OCI-LY7 (cell line): Measurements from ENCODE around the gene SETD7. TPM values are rescaled to one million over a fixed set of nuclear protein-coding genes. Genes with fewer than 3 reads are reported as not detected.

ENCODE experiments used
- BruUV-seq: library from RNA; stranded (reverse); fragments of 400-500 nt; replicated peaks from 2 replicates; lab custom pipeline; 2021; lab: Mats Ljungman, UMichigan
- CTCF ChIA-PET: fragments of 300-600 bp; sonication (Branson Sonifier 250); formaldehyde crosslinking; loops from one replicate; lab custom pipeline; 2022; ENCODE audit warnings: antibody characterized with exemption; ENCODE audit not compliant: unreplicated experiment; lab: Charles Lee
- POLR2A ChIA-PET: fragments of 300-600 bp; sonication (Branson Sonifier 250); formaldehyde crosslinking; loops from one replicate; lab custom pipeline; 2022; ENCODE audit warnings: antibody characterized with exemption; lab: Charles Lee
- DNase-seq: peaks from one replicate; pipeline ENCODE4 v3.0.0-alpha.2; 2015; ENCODE audit warnings: low spot score
- H2AFZ ChIP-seq: fragments of 200-600 bp; sonication (generic), shearing (Covaris generic); 2 replicates; pipeline ENCODE4 v1.6.1; 2014; ENCODE audit warnings: mild to moderate bottlenecking, antibody characterized with exemption, low read length, moderate library complexity
- H3K27ac ChIP-seq: fragments of 200-600 bp; sonication (generic); 2 replicates; pipeline ENCODE4 v1.5.1; 2014; ENCODE audit warnings: mixed run types, low read depth, mild to moderate bottlenecking, moderate library complexity, low read length, inconsistent platforms; ENCODE audit not compliant: poor library complexity, severe bottlenecking
- H3K36me3 ChIP-seq: fragments of 200-600 bp; sonication (generic); 2 replicates; pipeline ENCODE4 v1.6.1; 2014; ENCODE audit warnings: mild to moderate bottlenecking, antibody characterized with exemption, low read length, moderate library complexity, mixed read lengths; ENCODE audit not compliant: insufficient read depth
- H3K4me1 ChIP-seq: fragments of 200-600 bp; sonication (generic); 2 replicates; pipeline ENCODE4 v1.5.1; 2014; ENCODE audit warnings: mild to moderate bottlenecking, low read length; ENCODE audit not compliant: insufficient read depth, poor library complexity, severe bottlenecking
- H3K4me2 ChIP-seq: fragments of 200-600 bp; sonication (generic); 2 replicates; pipeline ENCODE4 v1.6.1; 2014; ENCODE audit warnings: mild to moderate bottlenecking, low read length
- H3K4me3 ChIP-seq: fragments of 200-600 bp; sonication (generic); 2 replicates; pipeline ENCODE4 v1.5.1; 2014; ENCODE audit warnings: mild to moderate bottlenecking, low read depth, low read length; ENCODE audit not compliant: poor library complexity, severe bottlenecking
- H3K79me2 ChIP-seq: fragments of 200-600 bp; sonication (generic); 2 replicates; pipeline ENCODE4 v1.6.1; 2016; ENCODE audit warnings: low read depth, mild to moderate bottlenecking, low read length, moderate library complexity, mixed read lengths; ENCODE audit not compliant: insufficient read depth
- H3K9me2 ChIP-seq: fragments of 200-600 bp; sonication (generic); 2 replicates; pipeline ENCODE4 v1.6.1; 2016; ENCODE audit warnings: mild to moderate bottlenecking, low read length, mixed read lengths; ENCODE audit not compliant: insufficient read depth
- H3K9me3 ChIP-seq: fragments of 200-600 bp; sonication (generic); 2 replicates; pipeline ENCODE4 v1.6.1; 2014; ENCODE audit warnings: mild to moderate bottlenecking, mixed run types, low read length, mixed read lengths
- H4K20me1 ChIP-seq: fragments of 200-600 bp; sonication (generic); 2 replicates; pipeline ENCODE4 v1.6.1; 2014; ENCODE audit warnings: mild to moderate bottlenecking, antibody characterized with exemption, low read length, moderate library complexity, mixed read lengths; ENCODE audit not compliant: insufficient read depth
- EZH2phosphoT487 ChIP-seq: fragments of 200-600 bp; sonication (generic); IDR thresholded peaks from 2 replicates; pipeline ENCODE4 v1.6.1; 2018; ENCODE audit warnings: low read depth, borderline replicate concordance, mild to moderate bottlenecking, mixed run types, antibody characterized with exemption, low read length, moderate library complexity, mixed read lengths
- intact Hi-C: fragments of 100-400 bp; cut with micrococcal nuclease; formaldehyde crosslinking; loops from one replicate; pipeline ENCODE4 v1.10.0; 2022; ENCODE audit not compliant: unreplicated experiment
- total RNA-seq, 2 experiments: library from RNA; depleted of rRNA in 1 of 2; stranded (reverse); fragments of >200 nt in 1 of 2; shearing (Covaris generic) in 1 of 2; gene quantifications; 2 replicates each; pipeline ENCODE4 v1.2.3, GENCODE V29; 2014 to 2022
- TF ChIP-seq, protein P1 (sequence below): fragments of 200-600 bp; sonication (generic); conservative IDR thresholded peaks from 2 replicates; pipeline ENCODE4 v1.5.1; 2014; ENCODE audit warnings: mild to moderate bottlenecking, antibody characterized with exemption, low read length, moderate library complexity, mixed read lengths

The SETD7 gene
- total RNA-seq, 2 experiments from 2014 or later, result 17.6 to 37.3 TPM

DNA sequence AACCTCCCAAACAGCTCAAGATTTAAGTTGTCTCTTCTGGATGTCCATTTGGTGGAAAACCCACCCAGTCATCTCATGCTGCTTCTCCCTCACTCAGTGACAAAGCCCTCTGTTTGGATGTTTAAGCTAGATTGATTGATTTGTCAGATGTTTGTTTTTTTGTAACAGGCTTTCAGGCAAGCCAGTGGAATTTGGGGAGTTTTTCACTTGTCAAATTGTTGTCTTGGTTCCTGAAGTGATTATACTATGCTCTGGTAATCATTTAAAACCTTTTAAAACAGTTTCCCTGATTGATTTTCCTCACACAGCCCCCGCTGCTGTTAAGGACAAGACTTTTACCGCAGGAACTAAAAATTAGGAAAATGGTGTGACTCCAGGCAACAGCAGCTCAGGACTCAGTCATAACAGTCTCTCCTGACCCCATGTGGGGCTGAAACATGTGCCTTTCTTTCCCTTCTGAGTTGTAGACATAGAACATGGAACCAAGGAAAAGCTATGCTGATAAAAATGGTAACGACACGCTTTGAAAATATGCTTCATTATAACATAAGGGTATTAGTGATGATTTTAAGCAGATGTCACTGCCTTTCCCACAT, 40.8 kb upstream of the SETD7 start:
- no peak overlapping the region for H3K27ac ChIP-seq
- no peaks in the 10 kb centered on the region for H3K4me1 ChIP-seq
- no peaks in the 10 kb centered on the region for H3K36me3 ChIP-seq
- CTCF ChIA-PET, result no interaction called here
- no peaks in the 10 kb centered on the region for H3K79me2 ChIP-seq
- intact Hi-C loops, result no loop called here
- no peak overlapping the region for H2AFZ ChIP-seq
- H3K9me2 ChIP-seq, result no peaks in the 10 kb centered on the region
- no peak for TF ChIP-seq EZH2phosphoT487
- DNase-seq, result no peak
- POLR2A ChIA-PET, result interaction anchor here (0.5 to 1.1 kb wide), 3 partner anchors 11 to 1203 kb away, joined by 3 read pairs; no protein-coding TSS in a partner anchor
- H3K4me3 ChIP-seq, result no peak overlapping the region
- H4K20me1 ChIP-seq, result no peaks in the 10 kb centered on the region
- no peaks in the 10 kb centered on the region for H3K9me3 ChIP-seq
- no peak overlapping the region for H3K4me2 ChIP-seq
- BruUV-seq, result no TSS peak

DNA sequence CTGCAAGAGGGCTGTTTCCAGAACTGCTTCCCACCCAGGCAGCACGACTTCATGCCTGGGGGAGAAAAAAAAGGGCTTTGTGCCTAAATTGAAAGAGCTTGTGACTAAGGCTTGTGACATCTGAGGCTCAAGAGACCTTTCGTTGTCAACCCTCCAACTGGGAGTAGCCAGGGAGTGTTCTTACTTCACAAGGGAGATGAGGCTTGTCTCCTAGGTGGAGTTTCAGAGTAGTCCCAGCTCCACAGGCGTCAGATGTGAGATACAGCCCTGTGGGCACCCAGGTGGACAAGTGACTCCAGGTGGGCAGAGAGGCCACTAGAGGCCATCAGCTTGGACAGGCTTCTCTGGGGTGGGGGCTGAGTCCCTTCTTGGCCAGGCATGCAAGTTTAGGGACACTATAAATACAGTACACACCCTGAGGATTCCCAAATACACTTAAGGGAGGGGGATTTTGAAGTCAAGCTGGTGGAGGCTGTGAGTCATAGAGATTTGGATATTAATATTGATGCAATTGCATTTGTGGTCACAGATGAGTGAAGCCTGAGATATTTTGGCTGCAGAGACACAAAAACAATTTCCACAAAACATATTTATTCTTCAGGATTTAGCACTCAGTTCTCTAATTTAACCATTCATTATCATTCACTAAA, 40.1 kb upstream of the SETD7 start:
- Histone ChIP-seq H3K9me3 (no peaks in the 10 kb centered on the region), H3K4me1 (no peaks in the 10 kb centered on the region), H3K9me2 (no peaks in the 10 kb centered on the region), H3K79me2 (no peaks in the 10 kb centered on the region), H4K20me1 (no peaks in the 10 kb centered on the region), H3K36me3 (no peaks in the 10 kb centered on the region), H3K4me2 (no peak overlapping the region), H3K27ac (no peak overlapping the region), H2AFZ (no peak overlapping the region), H3K4me3 (no peak overlapping the region)
- intact Hi-C loops, result no loop called here
- no peak for DNase-seq
- CTCF ChIA-PET, result no interaction called here
- POLR2A ChIA-PET, result interaction anchor here (0.6 to 1.1 kb wide), 2 partner anchors 12 to 17 kb away, joined by 3 read pairs; no protein-coding TSS in a partner anchor
- TF ChIP-seq, protein P1, sequence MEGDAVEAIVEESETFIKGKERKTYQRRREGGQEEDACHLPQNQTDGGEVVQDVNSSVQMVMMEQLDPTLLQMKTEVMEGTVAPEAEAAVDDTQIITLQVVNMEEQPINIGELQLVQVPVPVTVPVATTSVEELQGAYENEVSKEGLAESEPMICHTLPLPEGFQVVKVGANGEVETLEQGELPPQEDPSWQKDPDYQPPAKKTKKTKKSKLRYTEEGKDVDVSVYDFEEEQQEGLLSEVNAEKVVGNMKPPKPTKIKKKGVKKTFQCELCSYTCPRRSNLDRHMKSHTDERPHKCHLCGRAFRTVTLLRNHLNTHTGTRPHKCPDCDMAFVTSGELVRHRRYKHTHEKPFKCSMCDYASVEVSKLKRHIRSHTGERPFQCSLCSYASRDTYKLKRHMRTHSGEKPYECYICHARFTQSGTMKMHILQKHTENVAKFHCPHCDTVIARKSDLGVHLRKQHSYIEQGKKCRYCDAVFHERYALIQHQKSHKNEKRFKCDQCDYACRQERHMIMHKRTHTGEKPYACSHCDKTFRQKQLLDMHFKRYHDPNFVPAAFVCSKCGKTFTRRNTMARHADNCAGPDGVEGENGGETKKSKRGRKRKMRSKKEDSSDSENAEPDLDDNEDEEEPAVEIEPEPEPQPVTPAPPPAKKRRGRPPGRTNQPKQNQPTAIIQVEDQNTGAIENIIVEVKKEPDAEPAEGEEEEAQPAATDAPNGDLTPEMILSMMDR, result no peak
- TF ChIP-seq EZH2phosphoT487, result no peak
- no TSS peak for BruUV-seq

DNA sequence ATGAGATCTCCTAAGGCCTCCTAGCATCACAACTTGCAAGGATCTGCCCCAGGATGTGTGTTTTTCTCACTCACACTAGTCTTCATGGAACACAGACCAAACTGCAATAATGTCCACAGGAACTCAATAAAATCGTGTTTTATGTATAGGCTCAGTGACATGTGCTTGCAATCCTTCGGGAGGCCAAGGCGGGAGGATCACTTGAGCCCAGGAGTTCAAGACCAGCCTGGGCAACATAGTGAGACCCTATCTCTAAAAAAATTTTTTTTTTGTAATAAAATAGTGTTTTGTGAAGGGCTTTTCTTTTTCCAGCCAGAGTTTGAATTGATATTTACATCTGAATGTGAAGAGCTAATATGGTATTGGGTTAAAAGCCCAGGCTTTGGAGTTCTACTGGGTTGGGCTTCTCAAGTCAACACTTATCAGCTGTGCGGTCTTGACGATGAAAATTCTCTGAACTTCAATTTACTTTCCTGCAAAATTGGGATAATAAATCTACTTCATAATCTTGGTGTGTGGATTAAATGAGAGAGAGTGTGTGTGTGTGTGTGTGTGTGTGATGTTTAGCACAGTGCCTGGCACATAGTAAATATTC, 38.7 kb upstream of the SETD7 start:
- no TSS peak for BruUV-seq
- ChIA-PET CTCF (no interaction called here), POLR2A (interaction anchor here (0.6 to 0.7 kb wide), 2 partner anchors 12 to 14 kb away, joined by 3 to 5 read pairs; no protein-coding TSS in a partner anchor)
- H3K9me2 ChIP-seq, result no peaks in the 10 kb centered on the region
- H4K20me1 ChIP-seq, result no peaks in the 10 kb centered on the region
- no peak overlapping the region for H3K4me2 ChIP-seq
- H2AFZ ChIP-seq, result no peak overlapping the region
- intact Hi-C loops, result no loop called here
- no peak overlapping the region for H3K27ac ChIP-seq
- H3K79me2 ChIP-seq, result no peaks in the 10 kb centered on the region
- no peaks in the 10 kb centered on the region for H3K9me3 ChIP-seq
- no peak overlapping the region for H3K4me3 ChIP-seq
- H3K36me3 ChIP-seq, result no peaks in the 10 kb centered on the region
- DNase-seq, result no peak
- TF ChIP-seq EZH2phosphoT487, result no peak
- TF ChIP-seq, protein P1, result no peak
- H3K4me1 ChIP-seq, result no peaks in the 10 kb centered on the region
